HUES6 (cell line): ENCODE results near the gene SLC45A2.

Experiments
- H3K27ac ChIP-seq: 2 replicates; pipeline ENCODE4 v1.7.0; 2013; ENCODE audit warnings: low read depth, mild to moderate bottlenecking, low read length, inconsistent platforms
- H3K27me3 ChIP-seq: 2 replicates; pipeline ENCODE4 v1.6.1; 2013; ENCODE audit warnings: low read length; ENCODE audit not compliant: control insufficient read depth, insufficient read depth
- H3K36me3 ChIP-seq: 2 replicates; pipeline ENCODE4 v1.6.1; 2013; ENCODE audit warnings: low read length; ENCODE audit not compliant: control insufficient read depth, insufficient read depth
- H3K4me1 ChIP-seq: 2 replicates; pipeline ENCODE4 v1.6.1; 2013; ENCODE audit warnings: low read length; ENCODE audit not compliant: control insufficient read depth, insufficient read depth
- H3K4me3 ChIP-seq: 2 replicates; pipeline ENCODE4 v1.5.1; 2013; ENCODE audit warnings: low read depth, low read length
- H3K9ac ChIP-seq: one replicate; pipeline ENCODE4 v1.6.1; 2013; ENCODE audit warnings: mild to moderate bottlenecking, low read length
- H3K9me3 ChIP-seq: 2 replicates; pipeline ENCODE4 v1.6.1; 2013; ENCODE audit warnings: low read depth, low read length; ENCODE audit not compliant: control insufficient read depth, insufficient read depth

The SLC45A2 gene

DNA sequence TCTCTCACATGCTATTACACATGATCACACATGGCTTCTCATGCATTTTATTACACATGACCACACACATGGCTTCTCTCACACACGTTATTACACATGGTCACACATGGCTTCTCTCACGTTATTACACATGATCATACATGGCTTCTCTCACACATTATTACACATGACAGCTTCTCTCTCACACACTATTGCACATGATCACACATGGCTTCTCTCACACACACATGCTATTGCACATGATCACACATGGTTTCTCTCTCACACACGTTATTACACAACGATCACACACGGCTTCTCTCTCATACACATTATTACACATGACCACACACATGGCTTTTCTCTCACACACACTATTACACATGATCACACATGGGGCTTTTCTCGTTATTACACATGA, 954 bp upstream of the SLC45A2 start:
- no peaks in the 10 kb centered on the region for H3K27me3 ChIP-seq
- peaks cover 21% of the 10 kb centered on the region for H3K36me3 ChIP-seq
- H3K4me3 ChIP-seq: no peak overlapping the region
- H3K9ac ChIP-seq: no peak overlapping the region
- peaks cover 13% of the 10 kb centered on the region for H3K9me3 ChIP-seq
- no peak overlapping the region for H3K27ac ChIP-seq
- peaks cover 16% of the 10 kb centered on the region; the same call in 1 of the 2 replicates for H3K4me1 ChIP-seq

DNA sequence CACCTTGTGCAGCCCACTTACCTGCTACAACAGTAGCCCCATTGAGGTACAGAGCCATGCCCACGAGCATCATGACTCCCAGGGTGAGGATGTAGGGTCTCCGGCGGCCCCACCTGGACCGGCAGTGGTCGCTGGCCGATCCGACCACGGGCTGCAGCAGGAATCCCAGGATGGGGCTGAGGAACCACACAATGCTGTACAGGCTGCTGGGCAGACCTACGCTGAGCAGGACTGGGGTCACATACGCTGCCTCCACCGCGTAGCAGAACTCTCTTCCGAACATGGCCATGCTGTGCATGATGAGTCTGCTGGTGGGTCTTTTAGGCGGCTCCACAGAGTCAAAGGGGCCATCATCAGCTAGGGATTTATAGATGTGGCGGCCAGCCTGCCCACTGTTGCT, 315 bp downstream of the SLC45A2 start:
- no peak overlapping the region for H3K27ac ChIP-seq
- peaks cover 23% of the 10 kb centered on the region for H3K4me1 ChIP-seq
- no peak overlapping the region for H3K4me3 ChIP-seq
- H3K9ac ChIP-seq: no peak overlapping the region
- peaks cover 19% of the 10 kb centered on the region for H3K36me3 ChIP-seq
- peaks cover 13% of the 10 kb centered on the region for H3K9me3 ChIP-seq
- H3K27me3 ChIP-seq: no peaks in the 10 kb centered on the region

DNA sequence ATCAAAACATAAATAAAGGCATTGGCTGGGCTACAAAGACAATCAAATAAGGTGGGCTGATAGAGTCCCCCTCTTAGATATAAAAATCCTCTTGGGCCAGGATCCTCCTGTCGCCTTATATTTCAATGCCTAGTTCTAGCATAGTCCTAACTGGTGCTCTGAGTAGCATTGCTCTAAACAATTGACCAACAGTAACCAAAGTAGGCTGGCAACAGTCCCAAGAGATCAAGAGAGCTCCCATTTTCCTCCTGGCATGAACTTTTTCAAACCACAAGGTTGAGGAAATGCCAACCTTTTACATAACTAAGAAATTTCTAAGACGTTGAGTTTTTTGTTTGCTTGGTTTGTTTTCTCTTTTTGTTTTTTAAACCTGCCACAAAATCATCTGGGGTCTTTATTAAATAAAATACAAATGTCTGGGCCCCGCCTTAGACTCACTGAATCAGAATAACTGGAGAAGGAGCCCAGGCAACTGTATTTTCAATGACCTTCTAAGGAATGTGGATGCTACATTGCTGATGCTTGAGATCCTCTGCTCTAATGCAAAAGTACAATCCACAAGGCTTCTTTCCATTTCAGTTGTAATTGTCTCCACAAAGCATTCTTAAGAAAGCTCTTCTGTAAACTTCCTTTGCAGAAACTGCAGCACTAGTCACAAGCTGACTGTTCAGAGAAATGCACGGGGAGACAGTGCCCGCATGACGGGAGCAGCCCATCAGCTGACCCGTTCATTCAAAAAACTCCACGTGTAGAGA, 2.9 kb downstream of the SLC45A2 start:
- H3K9me3 ChIP-seq: peaks cover 8% of the 10 kb centered on the region; the same call in 1 of the 2 replicates
- H3K9ac ChIP-seq: no peak overlapping the region
- no peaks in the 10 kb centered on the region for H3K36me3 ChIP-seq
- H3K4me1 ChIP-seq: peaks cover 46% of the 10 kb centered on the region
- H3K4me3 ChIP-seq: no peak overlapping the region
- H3K27ac ChIP-seq: no peak overlapping the region
- H3K27me3 ChIP-seq: no peaks in the 10 kb centered on the region

DNA sequence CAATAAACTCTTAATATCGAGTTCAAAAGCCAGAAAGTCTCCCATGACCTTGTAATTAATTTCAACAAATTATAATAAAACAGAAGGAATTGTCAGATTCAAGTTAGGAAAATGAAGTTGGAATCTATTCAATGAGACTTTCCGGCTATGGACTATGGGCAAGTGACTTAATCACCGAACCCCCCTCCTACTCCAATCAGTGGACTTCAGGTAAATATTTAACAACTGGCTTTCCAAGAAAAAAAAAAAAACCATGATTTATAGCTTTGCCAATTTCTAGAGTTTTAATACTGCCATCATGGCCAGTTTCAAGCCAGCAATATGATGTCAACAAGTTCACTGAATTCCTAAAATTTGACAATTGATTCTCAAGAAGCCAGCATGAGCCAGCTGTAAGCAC, 4.5 kb downstream of the SLC45A2 start:
- Histone ChIP-seq H3K27me3 (no peaks in the 10 kb centered on the region), H3K9me3 (peaks cover 2% of the 10 kb centered on the region; the same call in 1 of the 2 replicates), H3K4me1 (peaks cover 55% of the 10 kb centered on the region), H3K27ac (no peak overlapping the region), H3K9ac (no peak overlapping the region), H3K36me3 (no peaks in the 10 kb centered on the region), H3K4me3 (no peak overlapping the region)

DNA sequence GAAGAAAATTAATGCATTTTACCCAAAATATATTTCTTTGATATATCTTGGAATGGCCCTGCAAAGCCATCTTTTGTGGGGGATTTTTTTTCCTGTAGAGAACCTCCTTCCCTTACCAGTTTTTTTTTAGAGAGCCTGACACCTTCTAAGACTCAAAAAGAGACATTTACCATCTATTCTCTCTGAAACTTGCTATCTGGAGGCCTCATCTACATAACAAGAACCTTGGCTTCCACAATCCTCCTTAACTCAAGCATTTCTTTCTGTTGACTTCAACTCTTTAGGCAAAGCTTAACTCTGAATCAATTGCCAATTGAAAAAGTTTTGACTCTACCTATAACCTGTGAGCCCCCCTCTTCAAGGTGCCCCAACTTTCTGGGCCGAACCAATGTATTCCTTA, 6.2 kb downstream of the SLC45A2 start:
- H3K9ac ChIP-seq: no peak overlapping the region
- H3K4me1 ChIP-seq: peaks cover 48% of the 10 kb centered on the region

DNA sequence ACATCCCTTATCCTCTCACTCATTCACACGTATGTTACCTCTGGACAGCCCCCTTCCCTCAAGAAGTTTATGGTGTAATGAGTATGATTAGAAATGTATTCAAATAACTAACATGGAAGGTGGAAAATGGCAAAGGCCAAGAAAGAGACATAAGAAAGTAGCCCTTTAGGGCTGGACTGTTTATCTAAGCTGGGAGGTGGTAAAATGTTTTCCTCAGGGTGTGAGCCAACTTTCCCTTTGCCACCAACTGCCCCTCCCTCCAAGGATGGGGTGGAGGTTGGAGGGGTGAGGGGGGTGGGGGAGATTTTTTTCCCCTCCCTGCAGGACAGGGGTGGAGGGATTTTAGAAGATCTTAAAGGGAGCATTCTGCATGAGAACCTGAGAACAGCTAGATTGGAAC, 8.2 kb downstream of the SLC45A2 start:
- peaks cover 43% of the 10 kb centered on the region for H3K4me1 ChIP-seq
- H3K4me3 ChIP-seq: no peak overlapping the region
- no peaks in the 10 kb centered on the region for H3K36me3 ChIP-seq
- H3K27ac ChIP-seq: no peak overlapping the region
- H3K9ac ChIP-seq: no peak overlapping the region
- no peaks in the 10 kb centered on the region for H3K27me3 ChIP-seq
- no peaks in the 10 kb centered on the region for H3K9me3 ChIP-seq

More for the DNA sequence above, 6.2 kb downstream of the SLC45A2 start:
- Histone ChIP-seq H3K27ac (peak overlapping the region; percentile 69), H3K4me3 (peak overlapping the region; percentile 16; the same call in 1 of the 2 replicates), H3K9me3 (no peaks in the 10 kb centered on the region), H3K36me3 (no peaks in the 10 kb centered on the region), H3K27me3 (no peaks in the 10 kb centered on the region)

DNA sequence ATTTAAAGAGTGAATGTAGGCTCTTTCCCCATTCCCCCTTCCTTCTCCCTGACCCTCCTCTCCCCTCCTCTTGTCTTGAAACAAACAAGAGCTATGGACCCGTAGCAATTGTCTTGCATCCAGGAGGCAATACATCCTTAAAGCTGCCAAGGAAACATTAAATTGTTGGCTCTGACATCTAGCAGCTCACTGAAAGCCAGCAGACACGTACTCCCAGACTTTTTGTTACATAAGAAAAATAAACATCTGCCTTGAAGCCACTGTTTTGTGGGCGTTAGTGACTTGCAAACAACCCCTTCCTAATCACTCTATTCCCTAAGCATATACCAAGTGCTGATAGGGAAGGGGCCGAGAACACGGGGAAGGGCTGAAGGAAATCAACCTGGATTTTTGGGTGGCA, 8.6 kb downstream of the SLC45A2 start:
- H3K36me3 ChIP-seq: no peaks in the 10 kb centered on the region
- H3K27me3 ChIP-seq: no peaks in the 10 kb centered on the region
- H3K4me1 ChIP-seq: peaks cover 43% of the 10 kb centered on the region
- no peaks in the 10 kb centered on the region for H3K9me3 ChIP-seq
- H3K9ac ChIP-seq: no peak overlapping the region
- no peak overlapping the region for H3K4me3 ChIP-seq
- no peak overlapping the region for H3K27ac ChIP-seq

DNA sequence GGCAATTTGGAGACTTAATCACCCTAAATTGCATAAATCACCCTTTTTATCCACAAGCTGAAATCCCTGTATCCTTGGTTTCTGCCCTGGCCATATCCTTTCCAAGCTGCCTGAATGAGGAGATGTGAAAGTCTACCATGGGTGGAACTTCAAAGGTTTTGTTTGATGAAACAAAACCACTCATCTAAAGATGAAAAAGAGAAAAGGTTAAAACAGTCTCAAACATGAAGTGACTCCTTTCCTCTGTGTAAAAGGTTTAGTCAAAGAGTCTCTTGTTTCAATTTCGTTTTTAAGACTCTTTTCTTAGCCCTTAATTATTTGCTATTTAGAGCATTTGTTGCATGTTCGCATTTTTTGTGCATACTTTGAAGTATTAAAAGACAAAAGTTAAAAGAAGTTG, 11.2 kb downstream of the SLC45A2 start:
- H3K4me1 ChIP-seq: peaks cover 31% of the 10 kb centered on the region
- H3K27ac ChIP-seq: no peak overlapping the region
- no peak overlapping the region for H3K9ac ChIP-seq
- H3K4me3 ChIP-seq: no peak overlapping the region
- H3K36me3 ChIP-seq: no peaks in the 10 kb centered on the region
- H3K27me3 ChIP-seq: no peaks in the 10 kb centered on the region
- no peaks in the 10 kb centered on the region for H3K9me3 ChIP-seq

DNA sequence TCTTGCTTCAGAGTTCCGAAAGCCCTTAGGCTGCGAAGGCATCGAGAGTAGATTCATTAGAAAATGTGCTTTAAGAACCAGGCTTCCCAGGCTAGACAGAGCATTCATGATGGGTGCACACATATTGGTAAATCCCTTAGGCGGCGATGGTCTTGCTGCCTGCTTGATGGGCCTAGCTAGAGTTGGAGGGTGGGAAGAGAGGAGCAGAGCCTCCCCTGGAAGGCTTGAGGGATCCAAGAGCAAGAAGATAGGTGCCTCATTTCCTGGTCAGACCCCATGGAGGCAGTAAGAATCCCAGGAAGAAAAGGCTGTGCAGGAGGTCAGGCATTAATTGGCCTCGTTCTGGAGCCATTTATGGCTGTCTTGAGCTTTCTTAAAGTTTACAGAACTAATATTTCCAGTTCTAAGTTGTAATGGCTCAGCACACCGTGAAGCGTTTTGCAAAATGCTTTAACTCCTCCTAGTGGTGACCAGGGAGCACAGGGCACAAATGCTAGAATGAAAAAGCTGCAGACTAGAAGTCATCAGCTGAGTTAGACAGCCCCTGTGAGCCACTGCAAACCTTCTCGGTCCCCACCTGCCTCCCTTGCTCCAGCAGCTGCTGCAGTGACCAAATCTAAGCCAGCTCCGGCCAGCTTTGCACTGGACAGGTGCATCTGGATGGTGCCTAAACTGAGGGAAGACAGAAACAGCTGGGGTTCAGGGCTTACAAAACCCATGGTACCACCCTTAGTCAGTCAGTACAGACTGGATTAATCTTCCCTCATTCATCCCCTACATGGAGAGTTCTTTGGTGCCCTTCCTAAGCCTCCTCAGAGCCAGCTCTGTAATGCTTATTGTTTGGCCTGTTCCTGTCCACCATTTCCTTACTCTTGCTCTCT, 14.7 kb downstream of the SLC45A2 start:
- H3K9ac ChIP-seq: no peak overlapping the region
- H3K27me3 ChIP-seq: no peaks in the 10 kb centered on the region
- peaks cover 7% of the 10 kb centered on the region for H3K4me1 ChIP-seq
- no peaks in the 10 kb centered on the region for H3K36me3 ChIP-seq
- no peaks in the 10 kb centered on the region for H3K9me3 ChIP-seq
- H3K27ac ChIP-seq: no peak overlapping the region
- no peak overlapping the region for H3K4me3 ChIP-seq

DNA sequence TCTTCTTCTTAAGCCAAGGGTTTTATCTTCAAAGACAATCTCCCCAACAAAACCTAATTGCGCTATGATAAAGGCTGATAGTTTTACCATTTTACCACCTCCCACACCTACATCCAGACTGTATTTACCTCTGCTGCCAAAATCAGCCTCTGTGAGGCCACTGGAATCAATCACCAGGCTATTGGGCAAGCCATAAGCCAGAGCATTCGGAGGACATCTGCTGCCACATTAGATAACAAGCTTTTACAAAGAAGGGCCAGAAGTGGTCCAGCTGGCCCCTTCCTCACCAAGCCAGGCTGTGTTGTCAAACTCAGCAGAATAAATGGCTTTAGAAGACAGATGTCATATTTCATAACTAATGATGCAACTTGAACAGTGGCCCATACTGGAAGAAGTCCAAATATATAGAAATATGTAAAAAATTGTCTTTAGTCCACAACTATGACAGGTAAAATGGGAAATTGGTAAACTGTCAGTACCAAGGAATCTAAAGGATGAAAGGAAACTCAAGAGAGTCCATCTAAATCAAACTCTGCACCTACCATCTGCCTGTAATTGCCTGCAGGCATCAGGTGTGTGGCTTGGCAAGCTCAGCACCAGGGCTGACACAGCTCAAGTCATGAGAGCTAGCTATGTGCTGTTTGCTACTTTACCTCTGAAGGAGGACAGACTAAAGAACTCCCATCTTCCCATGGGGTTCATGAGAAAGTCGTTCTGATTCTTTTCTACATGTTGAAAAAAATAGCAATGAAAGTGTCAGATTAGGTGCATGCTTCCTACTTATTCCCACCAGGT, 16.1 kb downstream of the SLC45A2 start:
- no peaks in the 10 kb centered on the region for H3K9me3 ChIP-seq
- H3K36me3 ChIP-seq: no peaks in the 10 kb centered on the region
- H3K27me3 ChIP-seq: no peaks in the 10 kb centered on the region
- peaks cover 7% of the 10 kb centered on the region for H3K4me1 ChIP-seq
- no peak overlapping the region for H3K4me3 ChIP-seq
- no peak overlapping the region for H3K27ac ChIP-seq
- no peak overlapping the region for H3K9ac ChIP-seq
